ENCODE results near the gene FBXL16.
A peak's percentile ranks its signal among the peaks of the same experiment; 100 is the strongest.

The FBXL16 gene

GRCh38 chr16:686459-687260, 18.9 kb downstream of the FBXL16 start:
- no peak for DNase-seq

- no peak for DNase-seq
These were observed 19.6 kb downstream of the FBXL16 start for GRCh38 chr16:685967-686366.

GRCh38 chr16:684961-685696, 20.5 kb downstream of the FBXL16 start:
- no peak for DNase-seq

GRCh38 chr16:684071-684794, 21.4 kb downstream of the FBXL16 start, which contains the start of gene JMJD8:
JMJD8 (minus strand) TSS chr16:684334; CDS start chr16:684319, 15 bp downstream.
- DNase-seq, result peak; percentile 98

- no peak for DNase-seq
These were observed 22.1 kb downstream of the FBXL16 start for GRCh38 chr16:683396-684070.

GRCh38 chr16:682493-683395, 22.9 kb downstream of the FBXL16 start:
- no peak for DNase-seq

GRCh38 chr16:681746-682427, 23.7 kb downstream of the FBXL16 start:
- DNase-seq, result no peak

- DNase-seq, result peak; percentile 70
These were observed 24.4 kb downstream of the FBXL16 start for GRCh38 chr16:680967-681745.

GRCh38 chr16:680625-680945, 25.0 kb downstream of the FBXL16 start:
- no peak for DNase-seq

- DNase-seq, result peak; percentile 94
These were observed 25.6 kb downstream of the FBXL16 start, which contains the start of gene STUB1 for GRCh38 chr16:679814-680624. STUB1 (plus strand) TSS chr16:680410; CDS start chr16:680526, 116 bp downstream.

GRCh38 chr16:678858-679813, 26.5 kb downstream of the FBXL16 start:
- no peak for DNase-seq

- DNase-seq, result no peak
These were observed 27.3 kb downstream of the FBXL16 start for GRCh38 chr16:678209-678857.

- no peak for DNase-seq
These were observed 28.0 kb downstream of the FBXL16 start for GRCh38 chr16:677316-678190.

GRCh38 chr16:676913-677312, 28.7 kb downstream of the FBXL16 start:
- no peak for DNase-seq

- DNase-seq, result no peak
These were observed 29.1 kb downstream of the FBXL16 start for GRCh38 chr16:676565-676902.

GRCh38 chr16:675884-676564, 29.6 kb downstream of the FBXL16 start:
- DNase-seq, result no peak
